RWPE2 (cell line): ENCODE data around the gene CTNND2.

Experiments used
- ATAC-seq: fragments of 200-7000 bp; cut with Tn5 transposase; 3 replicates; pipeline ENCODE4 v1.9.1; 2021; ENCODE audit warnings: low read depth
- DNase-seq: peaks from one replicate; pipeline ENCODE4 v3.0.0-alpha.2; 2020; ENCODE audit warnings: low spot score
- H3K27ac ChIP-seq: fragments of 450-650 bp; 2 replicates; pipeline ENCODE4 v1.5.1; 2017; ENCODE audit warnings: mild to moderate bottlenecking; ENCODE audit not compliant: poor library complexity, severe bottlenecking
- H3K27me3 ChIP-seq: fragments of 250-450 bp; sonication (Bioruptor Pico); 2 replicates; pipeline ENCODE4 v1.5.1; 2021; ENCODE audit warnings: mild to moderate bottlenecking, moderate library complexity; ENCODE audit not compliant: insufficient read depth, poor library complexity, severe bottlenecking
- H3K36me3 ChIP-seq: fragments of 250-450 bp; sonication (Bioruptor Pico); 2 replicates; pipeline ENCODE4 v1.5.1; 2020; ENCODE audit warnings: low read depth, mild to moderate bottlenecking, moderate library complexity
- H3K4me1 ChIP-seq: fragments of 250-450 bp; sonication (Bioruptor Pico); 2 replicates; pipeline ENCODE4 v1.5.1; 2021; ENCODE audit warnings: mild to moderate bottlenecking, moderate library complexity; ENCODE audit not compliant: insufficient read depth, poor library complexity, severe bottlenecking
- H3K4me3 ChIP-seq: fragments of 250-450 bp; sonication (Bioruptor Pico); 2 replicates; pipeline ENCODE4 v1.5.1; 2021; ENCODE audit warnings: mild to moderate bottlenecking, moderate library complexity; ENCODE audit not compliant: severe bottlenecking
- H3K9me3 ChIP-seq: fragments of 250-450 bp; sonication (Bioruptor Pico); 2 replicates; pipeline ENCODE4 v1.5.1; 2021; ENCODE audit warnings: mild to moderate bottlenecking, moderate library complexity; ENCODE audit not compliant: severe bottlenecking
- TF ChIP-seq, protein P1 (sequence below): fragments of 450-650 bp; IDR thresholded peaks from one replicate; pipeline ENCODE4 v1.5.1; 2017; ENCODE audit warnings: mild to moderate bottlenecking, moderate library complexity; ENCODE audit not compliant: poor library complexity, severe bottlenecking

Gene CTNND2

DNA sequence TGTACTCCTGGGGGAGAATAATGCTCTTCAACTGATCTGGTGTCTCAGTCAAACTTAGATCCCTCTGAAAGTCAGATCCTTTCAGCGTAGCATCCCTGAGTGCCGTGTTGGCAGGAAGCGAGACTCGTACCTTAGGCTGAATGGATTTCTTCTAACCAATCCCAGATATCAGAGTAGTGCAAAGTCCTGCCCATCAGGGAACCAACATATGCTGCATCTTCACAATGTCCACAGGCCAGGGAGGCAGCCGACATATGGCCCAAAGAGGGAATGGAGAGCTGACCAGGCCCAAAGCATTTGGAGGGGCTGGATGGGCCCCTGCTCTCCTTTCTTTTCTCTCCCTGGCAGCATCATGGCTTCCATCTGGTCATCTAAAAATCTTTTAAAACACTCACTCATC, 646.2 kb downstream of the CTNND2 start:
- H3K4me1 ChIP-seq, result peaks cover 5% of the 10 kb centered on the region
- TF ChIP-seq, protein P1, sequence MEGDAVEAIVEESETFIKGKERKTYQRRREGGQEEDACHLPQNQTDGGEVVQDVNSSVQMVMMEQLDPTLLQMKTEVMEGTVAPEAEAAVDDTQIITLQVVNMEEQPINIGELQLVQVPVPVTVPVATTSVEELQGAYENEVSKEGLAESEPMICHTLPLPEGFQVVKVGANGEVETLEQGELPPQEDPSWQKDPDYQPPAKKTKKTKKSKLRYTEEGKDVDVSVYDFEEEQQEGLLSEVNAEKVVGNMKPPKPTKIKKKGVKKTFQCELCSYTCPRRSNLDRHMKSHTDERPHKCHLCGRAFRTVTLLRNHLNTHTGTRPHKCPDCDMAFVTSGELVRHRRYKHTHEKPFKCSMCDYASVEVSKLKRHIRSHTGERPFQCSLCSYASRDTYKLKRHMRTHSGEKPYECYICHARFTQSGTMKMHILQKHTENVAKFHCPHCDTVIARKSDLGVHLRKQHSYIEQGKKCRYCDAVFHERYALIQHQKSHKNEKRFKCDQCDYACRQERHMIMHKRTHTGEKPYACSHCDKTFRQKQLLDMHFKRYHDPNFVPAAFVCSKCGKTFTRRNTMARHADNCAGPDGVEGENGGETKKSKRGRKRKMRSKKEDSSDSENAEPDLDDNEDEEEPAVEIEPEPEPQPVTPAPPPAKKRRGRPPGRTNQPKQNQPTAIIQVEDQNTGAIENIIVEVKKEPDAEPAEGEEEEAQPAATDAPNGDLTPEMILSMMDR, result no peak
- no peaks in the 10 kb centered on the region for H3K9me3 ChIP-seq
- H3K27me3 ChIP-seq, result no peaks in the 10 kb centered on the region
- no peaks in the 10 kb centered on the region for H3K36me3 ChIP-seq
- no peak for DNase-seq
- no peak overlapping the region for H3K4me3 ChIP-seq
- no peak overlapping the region for H3K27ac ChIP-seq
- ATAC-seq, result no peak

DNA sequence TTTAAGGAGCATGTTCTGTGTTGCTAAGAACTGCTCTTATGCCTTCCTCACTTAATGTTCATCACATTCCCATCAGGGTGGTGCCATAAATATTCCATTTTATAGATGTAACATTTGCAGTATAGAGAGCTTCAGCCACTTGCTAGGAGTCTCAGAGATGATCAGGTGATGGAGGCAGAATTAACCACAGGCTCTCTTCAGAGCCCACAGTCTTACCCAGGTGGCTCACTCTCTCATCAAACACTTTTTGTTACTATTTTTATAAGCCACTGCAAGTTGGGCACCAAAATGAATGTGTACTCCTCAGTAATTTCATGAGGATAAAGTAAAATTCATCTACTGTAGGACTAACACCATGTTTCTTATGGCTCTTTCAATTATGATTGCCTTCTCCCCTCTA, 651.7 kb downstream of the CTNND2 start:
- H3K27ac ChIP-seq, result peak overlapping the region; percentile 30
- TF ChIP-seq, protein P1, result no peak
- no peaks in the 10 kb centered on the region for H3K27me3 ChIP-seq
- no peak overlapping the region for H3K4me3 ChIP-seq
- H3K9me3 ChIP-seq, result no peaks in the 10 kb centered on the region
- peaks cover 30% of the 10 kb centered on the region for H3K4me1 ChIP-seq
- no peaks in the 10 kb centered on the region for H3K36me3 ChIP-seq
- no peak for DNase-seq
- ATAC-seq, result no peak

DNA sequence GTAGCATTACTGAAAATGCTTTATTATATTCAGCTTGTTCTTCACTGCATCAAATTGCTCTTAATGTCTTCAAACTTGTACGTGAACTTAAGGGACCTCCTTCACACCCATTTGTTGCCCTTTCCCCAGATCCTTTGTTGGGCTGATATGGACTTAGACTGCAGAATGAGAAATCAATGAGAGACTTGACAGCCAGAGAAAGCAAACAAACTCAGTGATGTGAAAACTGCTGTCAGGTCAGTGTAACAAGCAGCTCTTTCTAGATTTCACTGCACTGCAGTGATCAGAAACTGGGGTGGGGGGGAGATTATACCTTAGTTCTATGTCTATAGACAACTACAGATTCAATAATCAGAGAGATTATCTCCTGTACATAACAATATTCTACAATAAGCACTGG, 652.2 kb downstream of the CTNND2 start:
- Histone ChIP-seq H3K36me3 (no peaks in the 10 kb centered on the region), H3K4me1 (peaks cover 30% of the 10 kb centered on the region), H3K4me3 (no peak overlapping the region), H3K27ac (peak overlapping the region; percentile 30), H3K27me3 (no peaks in the 10 kb centered on the region), H3K9me3 (no peaks in the 10 kb centered on the region)
- DNase-seq (no peak), ATAC-seq (no peak)
- TF ChIP-seq, protein P1, result no peak

DNA sequence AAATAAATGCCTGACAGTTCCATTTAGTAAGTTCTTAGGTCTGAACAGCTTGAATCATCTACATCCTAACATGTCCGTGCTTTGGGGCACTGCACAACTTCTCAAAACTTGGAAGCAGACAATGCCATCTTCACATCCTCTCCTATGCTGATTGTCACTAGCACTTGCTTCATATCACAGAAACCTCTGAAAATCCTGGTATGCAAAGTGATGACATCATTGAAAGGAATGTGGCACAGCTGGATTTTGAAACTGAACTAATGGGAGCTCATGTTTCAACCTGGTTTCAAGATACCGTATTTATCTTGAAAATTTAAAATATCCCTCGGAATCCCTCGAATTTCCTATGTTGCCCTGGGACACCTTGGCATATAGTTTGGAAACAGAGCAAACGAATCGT, 653.0 kb downstream of the CTNND2 start:
- TF ChIP-seq, protein P1, result no peak
- Histone ChIP-seq H3K36me3 (no peaks in the 10 kb centered on the region), H3K9me3 (no peaks in the 10 kb centered on the region), H3K27ac (peak overlapping the region; percentile 30), H3K27me3 (no peaks in the 10 kb centered on the region), H3K4me3 (no peak overlapping the region), H3K4me1 (peaks cover 30% of the 10 kb centered on the region)
- DNase-seq, result no peak
- peak; percentile 92 for ATAC-seq

DNA sequence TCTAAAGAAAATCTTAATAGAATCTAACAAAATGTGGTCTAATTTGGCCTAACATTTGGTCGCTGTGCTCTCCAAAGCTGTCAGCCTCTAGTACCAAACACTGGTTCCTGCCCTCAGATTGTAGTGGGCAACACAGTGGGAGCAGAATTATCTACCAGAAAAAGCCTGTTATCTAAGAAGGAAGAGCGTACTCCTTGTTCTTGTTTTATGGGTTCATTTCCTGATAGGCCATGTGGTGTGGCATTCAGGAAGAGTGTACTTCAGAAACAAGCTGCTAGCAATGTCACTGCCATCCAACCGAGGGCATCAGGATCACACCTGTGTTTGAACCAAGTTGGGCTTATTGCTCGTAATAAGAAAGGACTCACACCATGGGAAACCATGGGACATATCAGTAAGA, 655.3 kb downstream of the CTNND2 start:
- Histone ChIP-seq H3K27me3 (no peaks in the 10 kb centered on the region), H3K36me3 (no peaks in the 10 kb centered on the region), H3K9me3 (no peaks in the 10 kb centered on the region), H3K4me3 (no peak overlapping the region), H3K27ac (no peak overlapping the region), H3K4me1 (peaks cover 30% of the 10 kb centered on the region)
- no peak for DNase-seq
- TF ChIP-seq, protein P1, result no peak
- ATAC-seq, result no peak
